Keratinocyte (primary cell): ENCODE results near the gene ATP9B.

Experiments
- EZH2 ChIP-seq: IDR thresholded peaks from one replicate; pipeline ENCODE4 v1.6.1; 2012; ENCODE audit warnings: inconsistent platforms, mild to moderate bottlenecking, low read length, moderate library complexity
- TF ChIP-seq, protein P1 (sequence below), 3 experiments: IDR thresholded peaks in 1 of 3; conservative IDR thresholded peaks in 1 of 3; optimal IDR thresholded peaks in 1 of 3; 2 replicates in 2 of 3; 3 replicates in 1 of 3; pipeline versions ENCODE3 to v1.5.1; 2011; ENCODE audit warnings: low read length in 3 of 3, mild to moderate bottlenecking in 3 of 3, moderate library complexity in 2 of 3, control low read depth in 1 of 3, inconsistent platforms in 1 of 3; ENCODE audit not compliant: insufficient read depth in 2 of 3; ENCODE audit errors: extremely low read depth in 1 of 3

DNA sequence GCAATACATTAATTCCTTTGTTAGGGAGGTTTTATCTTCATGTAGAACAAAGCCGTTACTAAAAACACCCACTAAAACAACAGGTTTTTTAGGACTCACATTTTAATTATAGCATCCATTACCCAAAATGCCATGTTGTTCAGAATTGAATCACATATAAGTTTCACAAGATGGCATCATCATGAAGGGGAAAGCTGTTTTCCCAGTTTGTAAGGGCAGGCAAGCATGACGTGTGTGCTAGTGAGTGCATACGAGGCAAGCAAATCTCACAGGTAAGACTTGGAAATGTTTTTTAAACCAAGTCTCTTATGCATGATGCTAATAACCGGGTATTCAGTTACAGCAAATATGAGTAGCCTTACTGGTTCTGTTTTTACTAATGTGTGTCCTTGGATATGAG is 214.7 kb downstream of the ATP9B start:
- TF ChIP-seq, protein P1, sequence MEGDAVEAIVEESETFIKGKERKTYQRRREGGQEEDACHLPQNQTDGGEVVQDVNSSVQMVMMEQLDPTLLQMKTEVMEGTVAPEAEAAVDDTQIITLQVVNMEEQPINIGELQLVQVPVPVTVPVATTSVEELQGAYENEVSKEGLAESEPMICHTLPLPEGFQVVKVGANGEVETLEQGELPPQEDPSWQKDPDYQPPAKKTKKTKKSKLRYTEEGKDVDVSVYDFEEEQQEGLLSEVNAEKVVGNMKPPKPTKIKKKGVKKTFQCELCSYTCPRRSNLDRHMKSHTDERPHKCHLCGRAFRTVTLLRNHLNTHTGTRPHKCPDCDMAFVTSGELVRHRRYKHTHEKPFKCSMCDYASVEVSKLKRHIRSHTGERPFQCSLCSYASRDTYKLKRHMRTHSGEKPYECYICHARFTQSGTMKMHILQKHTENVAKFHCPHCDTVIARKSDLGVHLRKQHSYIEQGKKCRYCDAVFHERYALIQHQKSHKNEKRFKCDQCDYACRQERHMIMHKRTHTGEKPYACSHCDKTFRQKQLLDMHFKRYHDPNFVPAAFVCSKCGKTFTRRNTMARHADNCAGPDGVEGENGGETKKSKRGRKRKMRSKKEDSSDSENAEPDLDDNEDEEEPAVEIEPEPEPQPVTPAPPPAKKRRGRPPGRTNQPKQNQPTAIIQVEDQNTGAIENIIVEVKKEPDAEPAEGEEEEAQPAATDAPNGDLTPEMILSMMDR (optimal IDR thresholded peaks at IDR 0.05 in 1 of 3, IDR thresholded peaks at IDR 0.05 in 1 of 3, conservative IDR thresholded peaks at IDR 0.05 in 1 of 3; ENCODE audit: extremely low read depth in 1 of 3, insufficient read depth in 2 of 3, low read length in 3 of 3): no peak
- TF ChIP-seq EZH2: no peak
